DMS53 treated with DMSO at 0.1 percent for 48 hours (cell line): ENCODE data around the gene SCN2A.
A peak's percentile ranks its signal among the peaks of the same experiment; 100 is the strongest.
"Not testable (repeated sequence)": the region's sequence is repeated elsewhere in the genome, so short reads cannot be mapped to it uniquely, and the experiment has no call there.

Experiments
- DNase-seq: peaks from one replicate; lab custom pipeline; 2025; ENCODE audit not compliant: unreplicated experiment; lab: John Stamatoyannopoulos, UW

Gene SCN2A

GRCh38 chr2:165251366-165251765, 12.2 kb downstream of the SCN2A start:
- no peak for DNase-seq

- peak; percentile 36 for DNase-seq
Observed at GRCh38 chr2:165253178-165253577, 14.0 kb downstream of the SCN2A start.

DNA sequence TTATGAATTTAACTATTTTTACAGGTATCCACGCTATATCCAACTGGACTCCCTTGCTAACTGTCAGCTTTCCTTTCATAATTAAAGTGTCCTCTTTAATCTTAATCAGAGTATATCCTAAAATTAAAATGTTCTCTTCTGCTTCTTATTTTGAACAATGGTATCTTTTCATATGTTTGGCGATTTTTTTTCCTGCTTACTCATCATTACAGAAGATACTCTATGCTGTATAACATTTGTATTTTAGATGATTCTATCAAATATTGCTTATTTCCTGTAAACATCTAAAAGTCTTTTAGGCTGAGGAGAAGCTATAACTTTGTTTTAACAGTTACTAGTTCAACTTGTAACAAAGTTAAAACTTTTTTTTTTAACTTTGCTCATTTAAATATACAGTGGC, 17.4 kb downstream of the SCN2A start:
- no peak for DNase-seq

DNA sequence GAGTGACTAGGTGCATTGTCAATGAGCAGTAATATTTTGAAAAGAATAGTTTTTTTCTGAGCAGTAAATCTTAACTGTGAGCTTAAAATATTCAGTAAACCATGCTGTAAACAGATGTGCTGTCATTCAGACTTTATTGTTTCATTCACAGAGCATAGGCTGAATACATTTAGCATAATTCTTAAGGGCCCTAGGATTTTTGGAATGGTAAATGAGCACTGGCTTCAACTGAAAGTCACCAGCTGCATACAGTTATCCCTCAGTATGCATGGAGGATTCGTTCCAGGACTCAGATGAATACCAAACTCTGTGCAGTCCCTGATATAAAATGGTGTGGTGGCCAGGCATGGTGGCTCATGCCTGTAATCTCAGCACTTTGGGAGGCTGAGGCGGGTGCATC, 21.1 kb downstream of the SCN2A start:
- not testable (repeated sequence) for DNase-seq

DNA sequence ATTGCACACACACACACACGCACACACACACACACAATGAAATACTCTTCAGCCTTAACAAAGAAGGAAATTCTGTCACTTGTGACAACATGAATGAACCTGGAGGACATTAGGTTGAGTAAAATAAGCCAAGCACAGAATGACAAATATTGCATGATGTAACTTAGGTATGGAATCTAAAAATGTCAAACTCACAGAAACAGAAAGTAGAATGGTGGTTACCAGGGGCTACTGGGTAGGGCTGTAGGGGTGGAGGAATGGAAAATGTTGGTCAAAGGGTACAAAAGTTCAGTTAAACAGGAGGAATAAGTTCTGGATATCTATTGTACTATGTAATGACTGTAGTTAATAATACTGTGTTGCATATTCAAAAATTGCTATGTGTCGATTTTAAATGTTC, 29.5 kb downstream of the SCN2A start:
- no peak for DNase-seq

- DNase-seq: no peak
Observed at GRCh38 chr2:165273176-165273575, 34.0 kb downstream of the SCN2A start.

DNA sequence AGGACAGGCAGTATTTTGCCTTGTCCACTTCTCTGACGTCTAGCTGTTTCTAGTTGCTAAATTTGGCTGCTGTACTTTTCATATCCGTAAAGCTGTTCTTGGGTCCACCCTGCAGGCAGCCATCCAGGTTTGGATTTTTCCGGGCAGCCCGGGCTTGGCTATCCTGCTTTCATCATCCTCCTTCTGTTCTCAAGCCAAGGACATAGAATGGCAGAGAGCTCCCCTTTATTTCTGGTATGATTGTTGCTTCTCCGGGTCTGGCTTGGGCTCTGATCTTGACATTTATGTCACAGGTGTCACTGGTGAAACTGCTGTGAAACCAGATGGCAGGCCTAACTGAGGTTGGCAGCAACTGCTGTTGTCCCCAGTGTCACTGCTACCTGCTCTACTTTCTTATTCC, 35.5 kb downstream of the SCN2A start:
- DNase-seq: no peak

- no peak for DNase-seq
Observed at GRCh38 chr2:165275932-165276331, 36.7 kb downstream of the SCN2A start.

- no peak for DNase-seq
Observed at GRCh38 chr2:165277295-165277694, 38.1 kb downstream of the SCN2A start.

DNA sequence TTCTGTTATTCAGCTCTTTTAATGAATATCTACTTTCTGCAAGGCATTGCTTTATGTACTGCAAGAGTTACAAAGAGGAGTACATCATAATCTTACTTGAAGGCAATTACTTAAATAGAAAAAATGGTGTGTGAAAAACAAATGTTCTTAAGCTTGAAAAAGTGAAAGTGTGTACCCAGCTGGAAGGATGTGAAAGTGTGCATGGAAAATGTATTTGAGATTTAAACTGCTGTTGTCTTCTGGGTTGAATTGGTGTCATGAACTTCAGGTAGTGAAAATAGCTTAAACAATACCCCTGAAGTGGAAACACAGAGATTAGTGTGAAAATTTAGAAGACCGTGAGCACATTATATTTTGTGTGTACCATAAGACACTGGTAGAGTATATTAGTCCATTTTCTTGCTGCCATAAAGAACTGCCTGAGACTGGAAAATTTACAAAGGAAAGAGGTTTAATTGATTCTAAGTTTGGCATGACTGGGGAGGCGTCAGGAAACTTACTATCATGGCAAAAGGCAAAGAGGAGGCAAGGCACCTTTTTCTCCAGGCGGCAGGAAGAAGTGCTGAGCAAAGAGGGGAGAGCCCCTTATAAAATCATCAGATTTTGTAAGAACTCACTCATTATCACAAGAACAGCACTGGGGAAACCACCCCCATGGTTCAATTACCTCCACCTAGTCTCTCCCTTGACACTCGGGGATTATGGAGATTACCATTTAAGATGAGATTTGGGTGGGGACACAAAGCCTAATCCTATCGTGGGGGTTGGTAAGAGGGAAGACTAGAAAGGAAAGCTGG, 38.8 kb downstream of the SCN2A start:
- no peak for DNase-seq

- DNase-seq: no peak
Observed at GRCh38 chr2:165280356-165280755, 41.1 kb downstream of the SCN2A start.

DNA sequence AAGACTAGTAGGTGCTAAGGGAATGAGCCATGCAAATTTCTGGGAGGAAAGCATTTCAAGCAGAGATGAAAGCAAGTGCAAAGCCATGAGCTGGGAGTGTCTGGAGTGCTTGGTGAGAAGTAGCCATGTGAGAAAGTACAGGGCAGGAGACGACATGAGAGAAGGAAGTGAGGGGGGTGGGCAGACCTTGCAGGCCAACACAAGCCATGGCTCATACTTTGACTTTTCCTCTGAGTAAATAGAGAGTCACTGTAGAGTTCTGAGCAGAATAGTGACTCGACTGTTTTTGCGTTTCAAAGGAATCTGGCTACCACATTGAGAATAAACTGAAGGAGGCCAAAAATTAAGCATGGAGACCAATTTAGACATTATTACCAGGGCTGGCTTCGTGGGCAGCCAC, 42.2 kb downstream of the SCN2A start:
- no peak for DNase-seq

DNA sequence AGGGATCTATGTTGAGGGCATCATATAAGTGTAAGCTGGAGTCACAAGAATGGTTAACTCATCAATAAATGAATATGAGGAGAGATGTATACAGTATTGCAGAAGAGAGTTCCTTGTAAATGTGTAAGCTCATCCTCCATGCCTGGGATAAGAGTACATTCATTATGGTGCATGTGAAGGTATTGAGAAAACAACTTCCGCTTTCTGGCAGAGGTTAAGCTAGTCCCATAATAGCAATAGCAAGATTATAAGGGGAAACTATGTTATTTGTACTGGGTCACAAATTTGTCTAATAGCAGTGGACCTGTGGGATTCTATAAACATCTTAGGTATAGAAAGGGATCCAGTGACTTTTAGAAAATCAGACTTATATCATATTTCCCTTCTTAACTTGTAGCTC, 44.1 kb downstream of the SCN2A start:
- DNase-seq: no peak

DNA sequence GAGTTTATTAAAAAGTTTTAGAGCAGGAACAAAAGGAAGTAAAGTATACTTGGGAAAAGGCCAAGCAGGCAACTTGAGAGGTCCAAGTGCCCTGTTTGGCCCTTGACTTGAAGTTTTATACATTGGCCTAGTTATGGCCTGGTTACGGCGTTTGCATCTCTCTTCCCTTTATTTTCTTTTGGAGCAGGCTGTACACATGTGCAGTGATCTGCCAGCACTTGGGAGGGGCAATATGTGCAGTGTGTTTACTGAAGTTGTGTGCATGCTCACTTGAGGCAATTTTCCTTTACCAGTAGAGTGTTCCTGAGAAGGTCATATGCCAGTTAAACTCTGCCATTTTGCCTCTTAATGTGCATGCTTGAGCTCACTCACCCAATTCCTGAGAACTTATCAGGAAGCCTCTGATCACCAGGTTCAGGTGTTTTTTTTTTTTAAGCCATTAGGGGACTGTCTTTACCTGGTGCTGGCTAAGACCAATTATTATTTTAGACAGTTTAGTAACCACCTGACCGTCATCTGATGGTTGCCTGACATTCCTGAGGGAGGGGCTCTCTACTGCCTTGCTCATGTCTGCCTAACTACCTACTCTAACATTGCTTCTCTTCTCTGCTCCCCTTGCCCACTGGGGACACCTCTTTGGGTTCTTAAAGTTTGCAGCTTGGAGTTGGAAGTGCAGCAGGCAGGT, 48.0 kb downstream of the SCN2A start:
- no peak for DNase-seq

- no peak for DNase-seq
Observed at GRCh38 chr2:165289069-165289468, 49.9 kb downstream of the SCN2A start.

DNA sequence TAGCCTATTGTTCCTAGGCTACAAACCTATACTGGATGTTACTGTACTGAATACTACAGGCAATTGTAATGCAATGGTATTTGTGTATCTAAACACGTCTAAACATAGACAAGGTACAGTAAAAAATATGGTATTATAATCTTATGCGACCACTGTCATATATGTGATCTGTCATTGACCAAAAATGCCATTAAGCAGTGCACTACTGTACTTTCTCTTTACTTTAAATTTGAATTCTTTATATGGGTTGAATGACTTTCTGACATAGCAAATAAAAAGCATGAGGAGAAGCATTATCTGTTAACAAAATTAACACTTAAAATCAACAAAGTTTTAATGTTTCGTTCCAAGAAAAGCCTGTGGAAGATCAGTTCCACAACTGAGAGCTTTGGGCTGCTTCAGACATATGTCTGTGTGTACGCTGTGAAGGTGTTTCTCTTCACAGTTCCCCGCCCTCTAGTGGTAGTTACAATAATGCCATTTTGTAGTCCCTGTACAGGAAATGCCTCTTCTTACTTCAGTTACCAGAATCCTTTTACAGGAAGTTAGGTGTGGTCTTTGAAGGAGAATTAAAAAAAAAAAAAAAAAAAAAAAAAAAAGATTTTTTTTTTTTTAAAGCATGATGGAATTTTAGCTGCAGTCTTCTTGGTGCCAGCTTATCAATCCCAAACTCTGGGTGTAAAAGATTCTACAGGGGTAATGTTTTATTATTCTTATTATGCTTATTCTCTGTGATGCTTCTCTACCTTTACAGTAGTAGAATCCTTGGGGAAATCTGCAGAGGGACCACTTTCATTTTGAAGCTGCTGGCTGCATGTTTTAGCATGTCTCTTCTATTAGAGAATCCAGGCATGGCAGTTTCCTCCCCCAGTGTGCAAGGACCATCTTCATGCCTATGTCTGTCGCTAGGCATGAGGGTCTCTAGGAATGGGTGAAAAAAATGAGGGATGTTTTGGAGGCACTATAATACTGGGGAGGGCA, 54.5 kb downstream of the SCN2A start:
- DNase-seq: peak; percentile 97

GRCh38 chr2:165294912-165295311, 55.7 kb downstream of the SCN2A start:
- DNase-seq: no peak

DNA sequence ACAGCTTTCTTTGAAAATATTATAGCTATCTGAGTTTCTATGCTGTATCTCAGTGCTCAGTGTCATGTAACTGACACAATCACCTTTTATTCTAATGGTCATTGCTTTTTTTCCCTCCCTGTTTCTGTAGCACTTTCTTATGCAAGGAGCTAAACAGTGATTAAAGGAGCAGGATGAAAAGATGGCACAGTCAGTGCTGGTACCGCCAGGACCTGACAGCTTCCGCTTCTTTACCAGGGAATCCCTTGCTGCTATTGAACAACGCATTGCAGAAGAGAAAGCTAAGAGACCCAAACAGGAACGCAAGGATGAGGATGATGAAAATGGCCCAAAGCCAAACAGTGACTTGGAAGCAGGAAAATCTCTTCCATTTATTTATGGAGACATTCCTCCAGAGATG, 56.4 kb downstream of the SCN2A start:
- DNase-seq: no peak

- no peak for DNase-seq
Observed at GRCh38 chr2:165305391-165306096, 66.3 kb downstream of the SCN2A start.

DNA sequence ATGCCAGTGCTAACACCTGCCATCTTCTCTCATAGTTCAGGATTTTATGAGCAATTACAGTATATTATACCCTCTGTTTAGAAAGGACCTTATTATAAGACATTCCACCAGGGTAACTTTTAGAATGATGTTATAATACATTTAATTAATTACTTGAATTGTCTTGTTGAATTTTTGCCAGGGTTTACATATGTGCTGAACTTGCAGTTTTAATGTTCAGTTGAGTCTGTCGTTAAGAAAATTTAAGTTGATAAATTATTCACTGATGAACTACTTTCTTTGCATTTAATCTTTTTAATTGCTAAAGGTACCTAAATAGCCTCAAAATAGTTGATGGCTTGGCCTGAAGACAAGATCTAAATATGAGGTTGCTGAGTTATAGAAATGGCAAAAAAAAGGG, 68.1 kb downstream of the SCN2A start:
- DNase-seq: no peak

DNA sequence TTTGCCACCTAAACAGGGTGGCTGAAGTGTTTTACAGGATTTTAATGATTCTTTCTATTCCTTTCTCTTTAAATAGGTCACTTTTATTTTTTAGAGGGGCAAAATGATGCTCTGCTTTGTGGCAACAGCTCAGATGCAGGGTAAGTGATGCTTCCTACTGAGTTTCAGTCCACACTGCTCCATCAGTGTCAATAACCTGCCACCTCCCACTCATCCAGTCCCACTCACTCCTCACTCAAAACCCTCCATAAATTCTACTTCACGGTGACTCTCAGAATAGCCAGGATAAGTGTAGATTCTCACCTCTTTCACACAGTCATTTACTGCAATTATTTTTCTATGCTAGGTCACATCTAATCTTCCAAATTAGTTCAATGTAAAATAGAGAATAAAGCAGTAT, 72.7 kb downstream of the SCN2A start:
- no peak for DNase-seq
